HG02588 (cell line): ENCODE measurements around the gene LRP8.
A peak's percentile ranks its signal among the peaks of the same experiment; 100 is the strongest.

Experiments
- ATAC-seq: cut with Tn5 transposase; IDR thresholded peaks from one replicate; pipeline ENCODE4 v1.9.1; 2021; ENCODE audit warnings: mild to moderate bottlenecking, moderate library complexity; ENCODE audit not compliant: unreplicated experiment

The LRP8 gene

DNA sequence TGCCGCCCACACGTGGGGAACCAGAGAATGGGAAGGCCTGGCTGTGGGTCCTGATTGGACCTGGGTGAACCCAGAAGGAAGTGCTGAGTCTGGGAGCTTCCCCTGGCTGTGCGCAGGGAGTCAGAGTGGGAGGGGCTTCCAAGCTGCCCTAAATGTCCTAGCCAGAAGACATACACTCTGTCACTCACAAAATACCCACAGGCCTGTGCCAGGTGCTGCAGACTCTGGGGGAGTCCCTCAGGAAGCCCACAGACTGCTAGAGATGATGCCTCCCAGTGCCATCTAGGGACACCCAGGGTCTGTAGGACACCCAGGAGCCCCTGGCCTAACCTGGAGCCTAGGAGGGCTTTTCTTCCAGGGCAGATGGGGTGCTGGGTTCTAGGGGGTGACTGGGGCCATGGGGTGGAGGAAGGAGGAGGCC is 33.7 kb upstream of the LRP8 start:
- no peak for ATAC-seq

- ATAC-seq = no peak
Observed at GRCh38 chr1:53359934-53360276, 32.0 kb upstream of the LRP8 start.

- ATAC-seq = no peak
Observed at GRCh38 chr1:53359225-53359933, 31.5 kb upstream of the LRP8 start.

DNA sequence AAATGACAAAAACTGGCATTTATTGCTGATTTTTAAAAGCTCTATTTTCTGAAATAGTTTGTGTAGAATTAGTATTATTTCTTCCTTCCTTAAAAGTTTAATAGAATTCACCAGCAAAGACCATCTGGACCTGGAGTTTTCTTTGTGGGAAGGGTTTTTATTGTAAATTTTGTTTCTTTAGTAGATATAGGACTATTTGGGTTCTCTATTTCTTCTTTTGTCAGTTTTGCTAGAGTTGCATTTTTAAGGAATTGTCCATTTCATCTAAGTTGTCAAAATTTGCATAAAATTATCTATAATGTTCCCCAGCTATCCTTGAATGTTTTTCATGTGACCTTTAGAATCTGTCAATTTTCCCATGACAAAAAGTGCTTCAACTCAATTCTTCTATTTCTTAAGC is 28.8 kb upstream of the LRP8 start:
- ATAC-seq = no peak

GRCh38 chr1:53354119-53354518 is 26.2 kb upstream of the LRP8 start:
- ATAC-seq = no peak

DNA sequence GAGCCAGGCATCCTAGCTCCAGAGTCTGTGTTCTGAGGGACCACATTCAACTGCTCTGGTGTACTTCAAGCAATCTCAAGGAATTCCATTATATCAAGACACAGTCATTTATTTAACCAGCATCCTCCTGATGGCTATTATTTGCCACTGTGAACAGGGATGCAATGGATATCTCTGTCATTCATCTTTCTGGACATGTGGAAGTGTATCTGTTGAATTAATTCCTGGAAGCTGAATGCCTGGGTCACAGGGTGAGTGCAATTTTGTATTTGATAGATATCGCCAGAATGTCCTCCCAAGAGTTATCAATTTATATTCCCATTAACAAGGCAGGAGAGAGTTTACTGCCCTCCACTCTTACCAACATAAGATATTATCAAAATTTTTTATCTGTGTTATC is 24.7 kb upstream of the LRP8 start:
- no peak for ATAC-seq

DNA sequence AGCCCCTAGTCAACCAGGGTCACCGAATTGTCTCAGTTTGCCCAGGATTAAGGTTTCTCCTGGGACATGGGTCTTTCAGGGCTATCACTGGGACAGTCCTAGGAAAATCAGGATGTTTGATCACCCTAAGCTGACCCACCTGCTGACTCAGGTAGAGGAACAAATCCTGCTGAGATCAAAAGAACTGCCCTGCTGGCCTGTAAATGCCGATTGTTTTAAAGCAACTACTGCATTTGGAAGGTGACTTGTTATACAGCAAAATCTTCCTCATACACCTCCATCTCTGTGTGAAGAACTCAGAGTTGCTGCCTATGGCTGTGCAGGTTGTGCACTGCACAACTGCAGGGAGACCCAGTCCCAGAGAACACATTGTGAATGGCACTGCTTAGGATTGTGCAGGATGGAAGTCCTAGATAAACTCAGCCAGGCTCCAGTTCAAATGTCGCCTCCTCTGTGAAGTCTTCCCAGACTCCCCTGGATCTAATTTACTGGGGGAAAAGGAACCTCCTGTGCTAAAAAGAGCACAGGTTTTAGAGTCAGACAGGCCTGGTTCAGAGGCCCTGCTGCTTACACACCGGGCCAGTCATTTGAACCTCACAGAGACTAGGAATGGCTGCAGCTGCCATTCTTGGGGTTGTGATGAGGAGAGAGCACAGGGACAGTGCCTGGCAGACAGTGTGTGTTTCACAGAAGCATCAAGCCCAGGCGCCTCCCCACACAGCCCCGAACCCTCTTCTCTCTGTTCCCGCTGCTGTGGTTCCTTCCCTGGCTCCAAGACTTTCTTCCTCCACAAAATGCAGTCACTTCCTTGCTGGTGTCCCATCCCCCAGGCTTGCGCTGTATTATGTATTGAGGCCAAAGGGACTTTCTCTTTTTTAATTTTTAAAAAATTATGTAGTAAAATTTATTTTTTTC is 23.2 kb upstream of the LRP8 start:
- no peak for ATAC-seq

DNA sequence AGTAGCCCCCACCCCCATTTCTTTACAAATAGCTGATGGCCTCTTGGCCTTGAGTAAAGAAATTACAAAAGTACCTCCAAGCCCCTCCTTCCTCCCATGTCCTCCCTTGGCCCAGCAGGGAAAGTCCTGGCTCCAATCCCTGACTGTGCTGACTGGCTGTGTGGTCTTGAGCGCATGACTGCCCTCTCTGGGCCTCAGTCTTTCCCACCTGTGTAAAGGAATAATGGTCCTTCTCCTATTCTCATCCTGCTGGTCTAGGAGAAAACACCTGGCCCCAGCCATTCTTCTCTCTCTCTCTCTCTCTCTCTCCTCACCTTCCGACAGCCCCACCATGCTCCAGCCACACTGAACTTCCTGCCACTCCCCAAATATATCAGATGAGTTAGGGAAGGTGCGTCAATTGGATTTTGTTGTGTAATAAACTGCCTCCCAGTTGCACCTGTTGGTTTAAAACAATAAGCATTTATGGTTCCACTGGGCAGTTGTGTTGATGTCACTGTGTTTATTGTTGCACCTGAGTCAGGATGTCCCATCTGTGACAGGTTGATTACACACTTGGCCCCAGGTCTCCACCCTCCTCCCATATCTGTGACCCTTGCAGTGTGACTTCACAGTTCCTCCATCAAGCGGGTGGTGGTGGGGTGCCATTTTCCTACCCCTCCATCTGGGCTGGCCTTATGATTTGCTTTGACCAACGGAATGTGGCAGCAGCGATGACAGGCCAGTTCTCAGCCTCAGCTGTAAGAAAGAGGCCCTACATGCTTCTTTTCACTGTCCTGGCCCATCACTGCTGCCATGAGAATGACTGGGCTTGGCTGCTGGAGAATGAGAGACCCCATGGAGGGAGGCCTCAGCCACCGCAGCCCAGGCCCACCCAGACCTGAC is 22.3 kb upstream of the LRP8 start:
- no peak for ATAC-seq

GRCh38 chr1:53349369-53349835 is 21.5 kb upstream of the LRP8 start:
- no peak for ATAC-seq

- no peak for ATAC-seq
Observed at GRCh38 chr1:53348486-53349368, 20.9 kb upstream of the LRP8 start.

DNA sequence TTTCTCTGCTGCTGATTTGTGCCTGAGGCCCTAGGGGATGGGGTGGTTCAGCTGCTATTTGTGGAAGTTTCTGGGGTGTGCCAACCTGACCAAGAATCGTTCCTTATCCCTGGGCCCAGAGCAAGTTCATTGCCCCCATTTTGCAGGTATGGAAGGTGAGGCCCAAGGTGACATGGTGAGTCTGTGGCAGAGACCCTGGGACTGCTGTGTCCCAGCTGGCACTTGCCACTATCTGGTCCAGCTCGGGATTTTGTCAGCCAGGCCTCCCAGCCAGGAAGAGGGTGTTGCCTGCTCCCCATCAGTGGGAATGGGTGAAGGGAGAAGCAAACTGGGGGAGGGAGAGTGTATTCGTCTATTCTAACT is 18.9 kb upstream of the LRP8 start:
- ATAC-seq = no peak

DNA sequence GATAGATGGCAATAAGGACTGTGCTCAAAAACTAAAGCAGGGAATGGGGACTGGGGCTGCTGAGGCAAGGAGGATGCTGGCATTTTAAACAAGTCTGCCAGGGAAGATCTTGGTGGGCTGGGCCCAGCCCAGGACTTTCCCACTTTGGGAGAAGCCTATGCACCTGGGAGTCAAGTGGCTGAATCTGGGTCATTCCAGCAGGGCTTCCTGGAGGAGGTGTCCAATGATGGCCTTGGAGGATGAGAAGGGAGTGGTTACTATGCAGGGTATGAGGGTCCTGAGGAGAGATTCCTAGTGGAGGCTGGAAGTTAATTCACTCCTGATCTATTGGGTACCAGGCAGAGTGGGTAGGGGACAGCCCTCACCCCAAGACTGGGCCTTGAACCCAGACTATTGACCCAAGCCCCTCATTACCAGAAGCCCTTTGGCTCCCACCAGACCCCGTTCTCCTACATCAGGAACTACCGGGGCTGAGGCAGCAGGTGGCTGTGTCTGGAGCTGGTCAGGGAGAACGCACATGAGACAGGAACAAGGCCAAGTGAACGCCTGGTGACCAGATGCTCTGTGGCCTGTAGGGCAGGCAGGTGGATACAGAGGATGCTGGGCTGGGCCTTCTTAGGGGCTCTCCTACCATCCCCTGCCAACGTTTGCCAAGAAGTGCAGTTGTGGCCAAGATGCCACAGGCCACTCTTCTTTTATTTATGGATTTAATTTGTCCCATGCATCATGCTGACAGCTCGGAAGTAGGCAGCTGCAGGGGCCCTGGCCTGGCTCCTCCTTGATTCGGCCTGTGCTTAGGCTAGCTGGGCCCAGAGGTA is 18.3 kb upstream of the LRP8 start:
- no peak for ATAC-seq

DNA sequence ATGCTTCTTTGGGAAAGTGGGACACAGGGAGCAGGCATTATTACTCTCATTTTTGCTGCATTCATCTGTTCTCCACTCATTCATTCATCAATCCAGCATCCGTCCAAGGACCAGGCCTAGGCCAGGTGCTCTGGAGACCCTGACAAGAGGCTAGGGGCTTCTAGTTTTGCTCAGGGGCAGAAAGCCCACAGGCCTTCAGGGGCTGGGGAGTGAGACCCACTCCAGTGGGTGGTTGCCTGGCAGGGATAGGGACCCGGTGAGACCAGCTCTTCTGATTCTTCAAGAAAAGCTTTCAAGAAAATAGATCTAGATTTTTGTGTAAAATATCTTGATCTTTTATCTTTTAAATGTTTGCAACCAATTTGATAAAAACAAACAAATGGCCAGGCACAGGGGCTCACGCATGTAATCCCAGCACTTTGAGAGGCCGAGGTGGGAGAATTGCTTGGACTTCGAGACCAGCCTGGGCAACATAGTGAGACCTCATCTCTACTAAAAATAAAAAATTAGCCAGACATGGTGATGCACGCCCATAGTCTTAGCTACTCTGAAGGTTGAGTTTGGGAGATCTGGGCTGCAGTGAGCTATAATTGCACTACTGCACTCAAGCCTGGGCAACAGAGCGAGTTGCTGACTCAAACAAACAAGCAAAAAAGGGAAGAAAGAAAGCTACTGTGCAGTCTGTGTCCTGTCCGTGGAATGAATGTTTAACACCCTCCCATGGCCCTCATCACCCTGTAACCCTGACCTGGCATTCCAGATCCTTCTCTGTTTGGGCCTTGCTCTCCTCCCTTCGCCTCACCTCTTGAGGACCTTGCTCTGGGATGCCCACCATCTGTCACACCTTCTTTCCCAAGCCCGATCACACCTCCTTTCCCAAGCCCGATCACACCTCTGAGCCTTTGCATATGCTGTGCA is 17.3 kb upstream of the LRP8 start:
- ATAC-seq = peak; percentile 91

- ATAC-seq = no peak
Observed at GRCh38 chr1:53343831-53344668, 16.2 kb upstream of the LRP8 start.

GRCh38 chr1:53342735-53343470 is 15.0 kb upstream of the LRP8 start:
- ATAC-seq = no peak

GRCh38 chr1:53341961-53342707 is 14.3 kb upstream of the LRP8 start:
- no peak for ATAC-seq
